H1 (cell line): ENCODE data around the gene SLFNL1. TPM values are rescaled to one million over a fixed set of nuclear protein-coding genes. Genes with fewer than 3 reads are reported as not detected.

Experiments used
- CTCF ChIA-PET: fragments of 300-600 bp; sonication (Branson Sonifier 250); formaldehyde crosslinking; loops from one replicate; lab custom pipeline; 2021; ENCODE audit not compliant: partially characterized antibody; lab: Charles Lee
- POLR2A ChIA-PET: fragments of 300-600 bp; sonication (Branson Sonifier 250); formaldehyde crosslinking; loops from one replicate; lab custom pipeline; 2021; ENCODE audit warnings: inconsistent platforms; ENCODE audit not compliant: partially characterized antibody; lab: Charles Lee
- DNase-seq, 2 experiments: peaks; one replicate each; pipeline versions ENCODE4 v3.0.0 to v3.0.0-alpha.2; 2010 to 2022; ENCODE audit warnings: low spot score in 2 of 2, low read depth in 1 of 2, mixed read lengths in 1 of 2
- FAIRE-seq: peaks from 2 replicates; lab custom pipeline; 2011; peaks lifted over from hg19 to GRCh38; lab: Jason Lieb, UNC
- H2AFZ ChIP-seq: 2 replicates; pipeline ENCODE4 v1.8.1; 2012; ENCODE audit warnings: low read length, inconsistent platforms
- H2AK5ac ChIP-seq: 2 replicates; pipeline ENCODE4 v1.6.1; 2013; ENCODE audit warnings: low read depth, low read length
- H2BK120ac ChIP-seq: replicated peaks from 2 replicates; pipeline ENCODE3; 2013; ENCODE audit warnings: low read depth, low read length, inconsistent platforms
- H2BK12ac ChIP-seq: 2 replicates; pipeline ENCODE4 v1.6.1; 2013; ENCODE audit warnings: low read depth, low read length
- H2BK15ac ChIP-seq: 2 replicates; pipeline ENCODE4 v1.6.1; 2013; ENCODE audit warnings: low read length
- H2BK20ac ChIP-seq: 2 replicates; pipeline ENCODE4 v1.6.1; 2013; ENCODE audit warnings: low read length
- H2BK5ac ChIP-seq: 2 replicates; pipeline ENCODE4 v1.6.1; 2013; ENCODE audit warnings: low read depth, low read length
- H3K14ac ChIP-seq: 2 replicates; pipeline ENCODE4 v1.6.1; 2013; ENCODE audit warnings: inconsistent platforms; ENCODE audit not compliant: insufficient read length
- H3K18ac ChIP-seq: 2 replicates; pipeline ENCODE4 v1.6.1; 2013; ENCODE audit warnings: low read length; ENCODE audit errors: extremely low read depth
- H3K23ac ChIP-seq: 2 replicates; pipeline ENCODE4 v1.6.1; 2013; ENCODE audit warnings: inconsistent platforms; ENCODE audit not compliant: insufficient read length
- H3K23me2 ChIP-seq: 2 replicates; pipeline ENCODE4 v1.6.1; 2013; ENCODE audit warnings: low read depth, low read length
- H3K27ac ChIP-seq: 2 replicates; pipeline ENCODE4 v1.6.1; 2011; ENCODE audit warnings: low read depth, low read length, inconsistent platforms
- H3K27me3 ChIP-seq, 4 experiments: replicated peaks in 1 of 4; 1 replicate in 1 of 4; 2 replicates in 3 of 4; pipeline versions ENCODE4 v1.6.1 to v1.8.1; 2011 to 2013; ENCODE audit warnings: low read length in 3 of 4, mild to moderate bottlenecking in 3 of 4, inconsistent platforms in 2 of 4, mixed read lengths in 2 of 4, moderate library complexity in 1 of 4; ENCODE audit not compliant: control insufficient read depth in 3 of 4, insufficient read depth in 3 of 4; ENCODE audit errors: extremely low read depth in 1 of 4
- H3K36me3 ChIP-seq, 4 experiments: 2 replicates each; pipeline versions ENCODE4 v1.6.1 to v1.8.1; 2011 to 2013; ENCODE audit warnings: mild to moderate bottlenecking in 4 of 4, low read length in 3 of 4, moderate library complexity in 2 of 4, control low read depth in 1 of 4, inconsistent platforms in 1 of 4; ENCODE audit not compliant: insufficient read depth in 4 of 4, control insufficient read depth in 2 of 4
- H3K4ac ChIP-seq: replicated peaks from 2 replicates; pipeline ENCODE3; 2013; ENCODE audit warnings: low read length, low read depth, mixed read lengths, inconsistent platforms; ENCODE audit not compliant: insufficient read length
- H3K4me1 ChIP-seq, 4 experiments: replicated peaks in 1 of 4; 1 replicate in 1 of 4; 2 replicates in 3 of 4; pipeline versions ENCODE4 v1.6.1 to v1.8.1; 2011 to 2013; ENCODE audit warnings: low read length in 3 of 4, inconsistent platforms in 2 of 4, mixed read lengths in 1 of 4; ENCODE audit not compliant: insufficient read depth in 4 of 4, control insufficient read depth in 3 of 4
- H3K4me2 ChIP-seq, 2 experiments: 2 replicates each; pipeline versions ENCODE4 v1.6.1 to v1.8.1; 2011 to 2013; ENCODE audit warnings: low read depth in 2 of 2, low read length in 2 of 2, control low read depth in 1 of 2, inconsistent platforms in 1 of 2, mild to moderate bottlenecking in 1 of 2; ENCODE audit not compliant: insufficient read depth in 1 of 2
- H3K4me3 ChIP-seq, 4 experiments: fragments of 200-600, 300-600 bp in 1 of 4; sonication (generic), shearing (Covaris generic), sonication (Bioruptor Twin) in 1 of 4; 2 replicates each; pipeline versions ENCODE4 v1.5.1 to v1.8.1; 2011 to 2016; ENCODE audit warnings: low read length in 4 of 4, low read depth in 3 of 4, control low read depth in 2 of 4, inconsistent platforms in 2 of 4, mild to moderate bottlenecking in 2 of 4, mixed read lengths in 1 of 4, moderate library complexity in 1 of 4; ENCODE audit not compliant: insufficient read depth in 2 of 4; ENCODE audit errors: extremely low read depth in 1 of 4
- H3K56ac ChIP-seq: replicated peaks from 2 replicates; pipeline ENCODE3; 2013; ENCODE audit warnings: low read depth, mild to moderate bottlenecking, mixed read lengths, low read length, inconsistent platforms; ENCODE audit not compliant: insufficient read length
- H3K79me1 ChIP-seq: 2 replicates; pipeline ENCODE4 v1.6.1; 2013; ENCODE audit warnings: low read depth, low read length, control low read depth
- H3K79me2 ChIP-seq, 2 experiments: 2 replicates each; pipeline versions ENCODE4 v1.6.1 to v1.8.1; 2012 to 2013; ENCODE audit warnings: low read length in 2 of 2, mild to moderate bottlenecking in 2 of 2, inconsistent platforms in 1 of 2; ENCODE audit not compliant: insufficient read depth in 2 of 2, control insufficient read depth in 1 of 2
- H3K9ac ChIP-seq, 4 experiments: replicated peaks in 1 of 4; 1 replicate in 1 of 4; 2 replicates in 3 of 4; pipeline versions ENCODE4 v1.6.1 to v1.8.1; 2011 to 2013; ENCODE audit warnings: low read depth in 3 of 4, low read length in 3 of 4, control low read depth in 2 of 4, mild to moderate bottlenecking in 2 of 4, moderate library complexity in 2 of 4, inconsistent platforms in 1 of 4; ENCODE audit errors: extremely low read depth in 1 of 4
- H3K9me3 ChIP-seq, 2 experiments: 2 replicates each; pipeline versions ENCODE4 v1.6.1 to v1.8.1; 2012 to 2013; ENCODE audit warnings: mild to moderate bottlenecking in 2 of 2, moderate library complexity in 2 of 2, control low read depth in 1 of 2, inconsistent platforms in 1 of 2, low read depth in 1 of 2, low read length in 1 of 2, mixed read lengths in 1 of 2; ENCODE audit not compliant: insufficient read depth in 2 of 2
- H4K20me1 ChIP-seq, 2 experiments: replicated peaks in 1 of 2; 2 replicates each; pipeline versions ENCODE3 to v1.8.1; 2011 to 2013; ENCODE audit warnings: inconsistent platforms in 2 of 2, low read length in 2 of 2, mild to moderate bottlenecking in 1 of 2; ENCODE audit not compliant: insufficient read depth in 2 of 2, control insufficient read depth in 1 of 2
- H4K5ac ChIP-seq: 2 replicates; pipeline ENCODE4 v1.6.1; 2013; ENCODE audit warnings: low read length, low read depth, mixed read lengths, inconsistent platforms; ENCODE audit not compliant: insufficient read length
- H4K8ac ChIP-seq: 2 replicates; pipeline ENCODE4 v1.8.0; 2013; ENCODE audit warnings: mild to moderate bottlenecking, moderate library complexity, low read length, inconsistent platforms; ENCODE audit not compliant: insufficient read depth; ENCODE audit errors: extremely low read depth
- H4K91ac ChIP-seq: replicated peaks from 2 replicates; pipeline ENCODE3; 2013; ENCODE audit warnings: low read length, mixed read lengths, inconsistent platforms; ENCODE audit not compliant: insufficient read length
- EGR1 ChIP-seq: IDR thresholded peaks from 2 replicates; pipeline ENCODE4 v1.6.1; 2011; ENCODE audit warnings: low read depth, low read length, borderline replicate concordance
- RAD21 ChIP-seq, 2 experiments: IDR thresholded peaks in 1 of 2; conservative IDR thresholded peaks in 1 of 2; 2 replicates each; pipeline ENCODE4 v1.6.1; 2011; ENCODE audit warnings: low read depth in 2 of 2, low read length in 2 of 2, improper control_type of control experiment in 1 of 2, inconsistent platforms in 1 of 2, mild to moderate bottlenecking in 1 of 2, moderate library complexity in 1 of 2
- SAP30 ChIP-seq: fragments of 300-600 bp; sonication (generic); IDR thresholded peaks from 2 replicates; pipeline ENCODE4 v1.7.1; 2012; ENCODE audit warnings: low read length, moderate library complexity, mild to moderate bottlenecking, inconsistent platforms; ENCODE audit not compliant: insufficient read depth, insufficient replicate concordance
- ZNF274 ChIP-seq: IDR thresholded peaks from 2 replicates; pipeline ENCODE4 v1.7.0; 2012; ENCODE audit warnings: low read length, borderline replicate concordance; ENCODE audit errors: extremely low read depth
- WGBS, 2 experiments: shearing (Covaris generic) in 1 of 2; methylation state at CpG; one replicate each; pipeline versions ENCODE4 v1.1.6 to v1.1.7; 2013 to 2015; ENCODE audit warnings: low lambda C conversion rate in 2 of 2, mixed read lengths in 2 of 2, inconsistent platforms in 1 of 2, low coverage in 1 of 2, missing lambda C conversion rate in 1 of 2; ENCODE audit not compliant: insufficient replicate concordance in 2 of 2, insufficient coverage in 1 of 2, insufficient read length in 1 of 2; ENCODE audit errors: extremely low coverage in 1 of 2, missing lambda C conversion rate in 1 of 2; 5-methylcytosine and 5-hydroxymethylcytosine counted together
- long read RNA-seq, 2 experiments: library from RNA in 1 of 2; library from capped mRNA in 1 of 2; stranded (forward); transcript quantifications; one replicate each; pipeline ENCODE4 v2.0.0, GENCODE V29; 2021; ENCODE audit warnings: inconsistent platforms in 1 of 2
- polyA minus RNA-seq, 3 experiments: library from RNA; depleted of rRNA, polyadenylated mRNA; stranded (reverse); fragments of >200 nt; gene quantifications; 1 replicate in 2 of 3; 2 replicates in 1 of 3; pipeline ENCODE4 v1.2.3, GENCODE V29; 2011
- polyA plus RNA-seq, 7 experiments: library from polyadenylated mRNA; depleted of rRNA in 3 of 7; stranded (reverse) in 5 of 7; unstranded in 2 of 7; fragments of >200 nt in 5 of 7; fragments of 200-250 nt in 2 of 7; gene quantifications; 1 replicate in 5 of 7; 2 replicates in 1 of 7; 4 replicates in 1 of 7; pipeline versions ENCODE4 v1.2.1 to v1.2.3, GENCODE V29; 2011 to 2013; ENCODE audit warnings: missing spikeins in 2 of 7, mixed read lengths in 2 of 7
- total RNA-seq: library from RNA; stranded (reverse); fragmentation: NEBNext Ultra II Directional; extraction: Animal tissue kit (Norgen Biotek cat#: 25700); gene quantifications from 2 replicates; pipeline ENCODE4 v1.2.1, GENCODE V29; 2021
- TF ChIP-seq, protein P1 (sequence below), 3 experiments: IDR thresholded peaks; 1 replicate in 2 of 3; 2 replicates in 1 of 3; pipeline versions ENCODE4 v1.5.1 to v1.6.1; 2011; ENCODE audit warnings: low read length in 3 of 3, mild to moderate bottlenecking in 3 of 3, inconsistent platforms in 2 of 3, low read depth in 1 of 3, moderate library complexity in 1 of 3; ENCODE audit not compliant: insufficient read depth in 1 of 3; ENCODE audit errors: control extremely low read depth in 1 of 3

Gene SLFNL1
- total RNA-seq (not detected in 2 replicates), polyA plus RNA-seq (2011; rRNA removed) (not detected in 2 replicates), polyA minus RNA-seq (2011; rRNA and poly(A)+ RNA removed) (0.03 and 0.05 TPM in 2 replicates)
- polyA plus RNA-seq (2011; cell fraction: cytosol; rRNA removed), result not detected
- not detected for polyA plus RNA-seq (2011; cell fraction: nucleus; rRNA removed)
- 0.41 to 0.61 TPM (median 0.49 TPM) in 4 replicates for polyA plus RNA-seq (2012, experiment 1 of 2)
- not detected for polyA plus RNA-seq (2012, experiment 2 of 2)
- polyA plus RNA-seq (2013, experiment 1 of 2), result not detected
- polyA plus RNA-seq (2013, experiment 2 of 2), result not detected
- polyA minus RNA-seq (2011; cell fraction: cytosol; rRNA and poly(A)+ RNA removed), result 0.22 TPM
- polyA minus RNA-seq (2011; cell fraction: nucleus; rRNA and poly(A)+ RNA removed), result 0.40 TPM
- long read RNA-seq, experiment 1, result 0 reads
- long read RNA-seq, experiment 2, result 0 reads

DNA sequence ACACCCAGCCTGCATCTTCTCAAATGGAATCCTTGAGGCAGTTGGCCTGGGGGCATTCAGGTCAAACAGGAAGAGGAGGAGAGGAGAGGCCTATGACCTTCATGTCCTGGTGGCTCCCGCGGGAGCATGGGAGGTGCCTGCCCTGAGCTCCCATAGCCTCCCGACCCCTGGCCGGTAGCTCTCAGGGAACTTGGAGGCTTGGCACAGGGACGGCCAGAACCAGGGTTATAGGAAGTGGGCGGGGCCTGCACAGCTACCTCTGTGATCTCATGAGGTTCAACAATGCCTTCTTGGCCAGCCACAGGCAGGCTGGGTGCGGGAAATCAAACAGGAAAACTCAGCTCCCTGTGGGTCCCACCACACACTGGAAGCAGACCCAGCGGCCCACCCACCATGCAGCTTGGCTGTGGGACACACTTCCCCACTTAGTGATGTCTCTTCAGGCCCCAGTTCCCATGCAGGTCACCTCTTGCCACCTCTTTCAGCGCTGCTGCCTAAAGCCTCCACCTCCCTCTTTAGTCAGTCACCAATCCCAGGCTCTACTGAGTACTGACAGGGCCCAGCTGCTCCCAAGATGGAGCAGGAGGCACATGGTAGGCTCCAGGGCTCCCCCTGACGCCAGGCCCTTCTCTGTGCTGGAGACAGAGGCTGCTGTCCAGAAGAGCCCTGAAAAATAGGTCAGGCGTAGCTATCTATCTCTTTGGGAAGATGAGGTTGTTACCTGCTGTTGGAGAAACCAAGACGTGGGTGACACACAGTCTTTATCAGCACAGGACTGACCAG is at the start of gene SLFNL1:
Gene SLFNL1, minus strand, starts transcription at position 200 of the 783 bp plus-strand sequence. CDS start 1,065 bp downstream, outside the sequence.
- ChIA-PET POLR2A (interaction anchor here (0.6 to 3.4 kb wide), 9 partner anchors 9 to 45 kb away, joined by 3 to 17 read pairs (median 5); partner anchors contain the start of gene CTPS1), CTCF (interaction anchor here (0.7 to 1.8 kb wide), 10 partner anchors 27 to 470 kb away, joined by 3 to 6 read pairs (median 3); no protein-coding TSS in a partner anchor)
- no peaks in the 10 kb centered on the region for H3K9me3 ChIP-seq
- H3K23me2 ChIP-seq, result no peaks in the 10 kb centered on the region
- H4K91ac ChIP-seq, result no peak within 1 kb of the TSS
- no peak within 1 kb of the TSS for H3K23ac ChIP-seq
- no peak within 1 kb of the TSS for H2BK20ac ChIP-seq
- no peak within 1 kb of the TSS for H3K27ac ChIP-seq
- peaks cover 0 to 7% (median 4%) of the 10 kb centered on the region in 4 experiments; a peak in 4 of 7 replicates for H3K4me1 ChIP-seq
- H3K79me1 ChIP-seq, result no peaks in the 10 kb centered on the region
- DNase-seq (peak in 1 of 2 experiments; percentile 70), FAIRE-seq (no peak)
- WGBS, 2 experiments, result 72% methylated on average over 12 of the region's 12 CpGs; no CpG with 5 or more reads in 1 of the 2 experiments
- H3K9ac ChIP-seq, result no peak within 1 kb of the TSS
- no peak within 1 kb of the TSS for H2BK12ac ChIP-seq
- no peak within 1 kb of the TSS; the same call in 1 of the 2 replicates for H2BK5ac ChIP-seq
- H4K5ac ChIP-seq, result no peak within 1 kb of the TSS
- no peak within 1 kb of the TSS for H3K4ac ChIP-seq
- H3K36me3 ChIP-seq, result peaks cover 2 to 20% (median 9%) of the 10 kb centered on the region in 4 experiments; a peak in 5 of 8 replicates
- no peak within 1 kb of the TSS for H3K56ac ChIP-seq
- no peak within 1 kb of the TSS for H3K18ac ChIP-seq
- H3K79me2 ChIP-seq, result no peaks in the 10 kb centered on the region
- no peak within 1 kb of the TSS for H3K4me3 ChIP-seq
- no peak within 1 kb of the TSS for H2AK5ac ChIP-seq
- H2BK15ac ChIP-seq, result no peak within 1 kb of the TSS
- H2AFZ ChIP-seq, result no peak within 1 kb of the TSS
- H3K4me2 ChIP-seq, result no peak within 1 kb of the TSS
- H3K14ac ChIP-seq, result no peak within 1 kb of the TSS
- H4K20me1 ChIP-seq, result peaks cover 4 to 6% of the 10 kb centered on the region in 2 experiments
- H2BK120ac ChIP-seq, result no peak within 1 kb of the TSS
- peaks cover 0 to 13% (median 6%) of the 10 kb centered on the region in 4 experiments; a peak in 5 of 7 replicates for H3K27me3 ChIP-seq
- H4K8ac ChIP-seq, result 0 out of 2 replicates have a peak within 1 kb of the TSS, but pooled peaks have one; percentile 6
- TF ChIP-seq EGR1 (no peak), ZNF274 (no peak), RAD21 (IDR thresholded peaks at IDR 0.05 in 1 of 2, conservative IDR thresholded peaks at IDR 0.05 in 1 of 2; ENCODE audit: low read depth in 2 of 2, low read length in 2 of 2) (peak in 1 of 2 experiments; percentile 17; a peak in 1 of 4 replicates), SAP30 (no peak)
- TF ChIP-seq, protein P1, sequence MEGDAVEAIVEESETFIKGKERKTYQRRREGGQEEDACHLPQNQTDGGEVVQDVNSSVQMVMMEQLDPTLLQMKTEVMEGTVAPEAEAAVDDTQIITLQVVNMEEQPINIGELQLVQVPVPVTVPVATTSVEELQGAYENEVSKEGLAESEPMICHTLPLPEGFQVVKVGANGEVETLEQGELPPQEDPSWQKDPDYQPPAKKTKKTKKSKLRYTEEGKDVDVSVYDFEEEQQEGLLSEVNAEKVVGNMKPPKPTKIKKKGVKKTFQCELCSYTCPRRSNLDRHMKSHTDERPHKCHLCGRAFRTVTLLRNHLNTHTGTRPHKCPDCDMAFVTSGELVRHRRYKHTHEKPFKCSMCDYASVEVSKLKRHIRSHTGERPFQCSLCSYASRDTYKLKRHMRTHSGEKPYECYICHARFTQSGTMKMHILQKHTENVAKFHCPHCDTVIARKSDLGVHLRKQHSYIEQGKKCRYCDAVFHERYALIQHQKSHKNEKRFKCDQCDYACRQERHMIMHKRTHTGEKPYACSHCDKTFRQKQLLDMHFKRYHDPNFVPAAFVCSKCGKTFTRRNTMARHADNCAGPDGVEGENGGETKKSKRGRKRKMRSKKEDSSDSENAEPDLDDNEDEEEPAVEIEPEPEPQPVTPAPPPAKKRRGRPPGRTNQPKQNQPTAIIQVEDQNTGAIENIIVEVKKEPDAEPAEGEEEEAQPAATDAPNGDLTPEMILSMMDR (IDR thresholded peaks at IDR 0.05; ENCODE audit: control extremely low read depth in 1 of 3, insufficient read depth in 1 of 3, low read depth in 1 of 3, low read length in 3 of 3), result peak; percentile 26 to 43 (median 42)
